Neural progenitor cell (in vitro differentiated cells): ENCODE results near the gene MYL7. TPM values are rescaled to one million over a fixed set of nuclear protein-coding genes. Genes with fewer than 3 reads are reported as not detected.
A peak's percentile ranks its signal among the peaks of the same experiment; 100 is the strongest.

Experiments used
- DNase-seq: peaks from one replicate; pipeline ENCODE4 v3.0.0-alpha.2; 2016; ENCODE audit warnings: low spot score
- H2AFZ ChIP-seq: fragments of 200-600 bp; sonication (generic); replicated peaks from 2 replicates; pipeline ENCODE4 v1.6.1; 2016; ENCODE audit warnings: antibody characterized with exemption
- H3F3A ChIP-seq: fragments of 200-600 bp; sonication (generic); 2 replicates; pipeline ENCODE4 v1.6.1; 2016; ENCODE audit warnings: antibody characterized with exemption, low read depth
- H3K27ac ChIP-seq: fragments of 200-600 bp; sonication (generic); 2 replicates; pipeline ENCODE4 v1.5.1; 2016; ENCODE audit warnings: mild to moderate bottlenecking
- H3K27me3 ChIP-seq: fragments of 200-600 bp; sonication (generic); 2 replicates; pipeline ENCODE4 v1.6.1; 2016; ENCODE audit warnings: mild to moderate bottlenecking, moderate library complexity
- H3K36me3 ChIP-seq: fragments of 200-600 bp; sonication (generic); 2 replicates; pipeline ENCODE4 v1.5.1; 2016
- H3K4me1 ChIP-seq: fragments of 200-600 bp; sonication (generic); 2 replicates; pipeline ENCODE4 v1.6.1; 2016; ENCODE audit warnings: mixed run types
- H3K4me2 ChIP-seq: fragments of 200-600 bp; sonication (generic); 2 replicates; pipeline ENCODE4 v1.6.1; 2016
- H3K4me3 ChIP-seq: fragments of 200-600 bp; sonication (generic); 2 replicates; pipeline ENCODE4 v1.5.1; 2016
- H3K79me2 ChIP-seq: fragments of 200-600 bp; sonication (generic); 2 replicates; pipeline ENCODE4 v1.6.1; 2016; ENCODE audit warnings: low read depth
- H3K9ac ChIP-seq: fragments of 200-600 bp; sonication (generic); 2 replicates; pipeline ENCODE4 v1.6.1; 2016
- H3K9me3 ChIP-seq: fragments of 200-600 bp; sonication (generic); 2 replicates; pipeline ENCODE4 v1.5.1; 2016; ENCODE audit warnings: low read depth
- H4K20me1 ChIP-seq: fragments of 200-600 bp; sonication (generic); 2 replicates; pipeline ENCODE4 v1.6.1; 2016; ENCODE audit warnings: low read depth
- H3K27ac Mint-ChIP-seq: 3 replicates; pipeline ENCODE4 v1.8.0; 2021; ENCODE audit warnings: mixed read lengths
- H3K27me3 Mint-ChIP-seq: 2 replicates; pipeline ENCODE4 v1.8.0; 2022; ENCODE audit warnings: low read depth, mild to moderate bottlenecking, inconsistent platforms, moderate library complexity, mixed read lengths; ENCODE audit not compliant: insufficient read depth
- H3K36me3 Mint-ChIP-seq: 3 replicates; pipeline ENCODE4 v1.8.0; 2021; ENCODE audit warnings: mixed read lengths
- H3K4me1 Mint-ChIP-seq: 3 replicates; pipeline ENCODE4 v1.8.0; 2021; ENCODE audit warnings: mixed read lengths
- H3K4me3 Mint-ChIP-seq: 3 replicates; pipeline ENCODE4 v1.8.0; 2021; ENCODE audit warnings: mild to moderate bottlenecking, moderate library complexity, mixed read lengths
- H3K9me3 Mint-ChIP-seq: 3 replicates; pipeline ENCODE4 v1.8.0; 2020; ENCODE audit warnings: mixed read lengths
- CTCF ChIP-seq: fragments of 200-600 bp; sonication (generic); IDR thresholded peaks from 2 replicates; pipeline ENCODE4 v1.5.1; 2017; ENCODE audit warnings: antibody characterized with exemption, mild to moderate bottlenecking
- EZH2 ChIP-seq: fragments of 200-600 bp; sonication (generic); IDR thresholded peaks from 2 replicates; pipeline ENCODE4 v1.6.1; 2017; ENCODE audit warnings: antibody characterized with exemption, mild to moderate bottlenecking, moderate library complexity
- EZH2phosphoT487 ChIP-seq: fragments of 200-600 bp; sonication (generic); IDR thresholded peaks from 2 replicates; pipeline ENCODE4 v1.6.1; 2017; ENCODE audit warnings: antibody characterized with exemption
- total RNA-seq: library from RNA; depleted of rRNA; stranded (reverse); fragments of >200 nt; gene quantifications from 2 replicates; pipeline ENCODE4 v1.2.3, GENCODE V29; 2015; ENCODE audit warnings: low replicate concordance

MYL7 gene
- total RNA-seq, 1 donor from 2014 or later, result not detected

- H3K9me3 Mint-ChIP-seq, result peaks cover 6% of the 10 kb centered on the region
- no peak for DNase-seq
- TF ChIP-seq EZH2 (no peak), EZH2phosphoT487 (no peak), CTCF (no peak)
- H3K4me2 ChIP-seq, result no peak overlapping the region
- no peak overlapping the region for H3K4me3 ChIP-seq
- no peak overlapping the region for H3K27ac ChIP-seq
- peaks cover 12% of the 10 kb centered on the region for H3K4me1 ChIP-seq
- H3K36me3 Mint-ChIP-seq, result no peaks in the 10 kb centered on the region
- H3K27ac Mint-ChIP-seq, result no peak overlapping the region
- H4K20me1 ChIP-seq, result no peaks in the 10 kb centered on the region
- H3F3A ChIP-seq, result no peaks in the 10 kb centered on the region
- H3K4me1 Mint-ChIP-seq, result peaks cover 10% of the 10 kb centered on the region
- H3K27me3 Mint-ChIP-seq, result peaks cover 3% of the 10 kb centered on the region
- no peaks in the 10 kb centered on the region for H3K36me3 ChIP-seq
- H2AFZ ChIP-seq, result no peak overlapping the region
- no peak overlapping the region for H3K9ac ChIP-seq
- no peak overlapping the region for H3K4me3 Mint-ChIP-seq
- no peaks in the 10 kb centered on the region for H3K9me3 ChIP-seq
- no peaks in the 10 kb centered on the region for H3K79me2 ChIP-seq
- no peaks in the 10 kb centered on the region for H3K27me3 ChIP-seq
These were observed 26.8 kb upstream of the MYL7 start for GRCh38 chr7:44167920-44168319.

- Histone ChIP-seq H2AFZ (peak overlapping the region; percentile 77), H3K9me3 (no peaks in the 10 kb centered on the region), H3K36me3 (no peaks in the 10 kb centered on the region), H3K4me2 (peak overlapping the region; percentile 10), H3K27ac (no peak overlapping the region), H3F3A (no peaks in the 10 kb centered on the region), H3K9ac (no peak overlapping the region), H4K20me1 (no peaks in the 10 kb centered on the region), H3K27me3 (no peaks in the 10 kb centered on the region), H3K4me3 (no peak overlapping the region), H3K4me1 (peaks cover 12% of the 10 kb centered on the region), H3K79me2 (no peaks in the 10 kb centered on the region)
- DNase-seq, result peak; percentile 42
- H3K27ac Mint-ChIP-seq, result no peak overlapping the region
- H3K9me3 Mint-ChIP-seq, result no peaks in the 10 kb centered on the region
- H3K36me3 Mint-ChIP-seq, result no peaks in the 10 kb centered on the region
- peaks cover 5% of the 10 kb centered on the region for H3K27me3 Mint-ChIP-seq
- peaks cover 10% of the 10 kb centered on the region for H3K4me1 Mint-ChIP-seq
- no peak overlapping the region for H3K4me3 Mint-ChIP-seq
- TF ChIP-seq EZH2phosphoT487, result no peak
- TF ChIP-seq CTCF, result no peak
- TF ChIP-seq EZH2, result no peak
These were observed 22.5 kb upstream of the MYL7 start for GRCh38 chr7:44163591-44163990.

DNA sequence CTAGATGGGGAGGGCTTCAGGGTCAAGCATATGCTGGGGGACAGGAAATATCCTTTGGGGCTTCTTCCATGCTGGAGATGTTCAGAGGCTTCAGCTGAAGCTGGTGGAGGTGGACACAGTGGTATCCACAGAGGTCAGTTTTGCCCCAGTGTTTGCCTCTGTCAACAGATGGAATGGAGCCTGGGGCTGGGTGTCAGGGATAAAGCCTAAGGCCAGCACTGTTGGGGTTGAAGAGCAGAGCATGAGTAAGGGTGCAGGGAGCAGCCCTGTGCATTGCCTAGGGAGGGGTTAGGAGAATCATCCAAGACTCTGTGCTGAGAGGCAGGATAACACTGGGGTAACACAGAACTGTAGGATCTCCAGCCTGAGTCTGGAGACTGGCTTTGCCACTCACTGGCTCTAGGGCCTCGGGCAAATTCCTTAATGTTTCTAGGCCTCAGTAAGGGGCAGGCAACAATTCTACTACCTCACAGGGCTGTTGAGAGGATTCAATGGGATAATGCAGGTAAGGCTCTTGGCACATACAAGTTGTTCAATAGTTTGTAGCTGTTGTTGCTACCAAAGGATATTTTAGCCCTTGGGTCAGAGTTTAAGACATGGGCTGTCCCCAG, 21.8 kb upstream of the MYL7 start:
- Histone ChIP-seq H3K4me2 (no peak overlapping the region), H3K9me3 (no peaks in the 10 kb centered on the region), H3K9ac (no peak overlapping the region), H3K27me3 (no peaks in the 10 kb centered on the region), H4K20me1 (no peaks in the 10 kb centered on the region), H3K4me1 (peaks cover 12% of the 10 kb centered on the region), H3K27ac (no peak overlapping the region), H3F3A (no peaks in the 10 kb centered on the region), H3K36me3 (no peaks in the 10 kb centered on the region), H2AFZ (peak overlapping the region; percentile 77), H3K79me2 (no peaks in the 10 kb centered on the region), H3K4me3 (no peak overlapping the region)
- H3K9me3 Mint-ChIP-seq, result no peaks in the 10 kb centered on the region
- no peak overlapping the region for H3K4me3 Mint-ChIP-seq
- TF ChIP-seq CTCF (no peak), EZH2phosphoT487 (no peak), EZH2 (no peak)
- peaks cover 12% of the 10 kb centered on the region for H3K4me1 Mint-ChIP-seq
- H3K27me3 Mint-ChIP-seq, result peaks cover 5% of the 10 kb centered on the region
- no peak overlapping the region for H3K27ac Mint-ChIP-seq
- DNase-seq, result no peak
- H3K36me3 Mint-ChIP-seq, result no peaks in the 10 kb centered on the region
